ENCODE results near the gene ERC1. TPM values are rescaled to one million over a fixed set of nuclear protein-coding genes. Genes with fewer than 3 reads are reported as not detected.

ERC1 gene
- total and polyA plus RNA-seq, 2 donors (not counting 1 experiment from before 2014, with no cell fraction given), result 19.7 to 34.5 TPM

GRCh38 chr12:1488908-1489381 lies 497.9 kb downstream of the ERC1 start:
- no peak overlapping the region for H3K27ac ChIP-seq (ENCODE audit: insufficient read depth, low read length)
- no peak overlapping the region for H3K4me2 ChIP-seq (ENCODE audit: extremely low read depth, insufficient read depth, low read length)
- H3K9ac ChIP-seq (ENCODE audit: insufficient read depth, low read length), result no peak overlapping the region

GRCh38 chr12:1491983-1492697 lies 501.1 kb downstream of the ERC1 start:
- DNase-seq (ENCODE audit: low read depth in 2 of 2), result no peak
- Histone ChIP-seq H3K27ac (ENCODE audit: insufficient read depth, low read length) (no peak overlapping the region), H3K9me3 (ENCODE audit: control insufficient read depth, insufficient read depth, low read depth, low read length) (no peaks in the 10 kb centered on the region), H3K9ac (ENCODE audit: insufficient read depth, low read length) (no peak overlapping the region), H3K79me2 (ENCODE audit: control insufficient read depth, insufficient read depth, low read length) (no peaks in the 10 kb centered on the region), H4K20me1 (ENCODE audit: control insufficient read depth, extremely low read depth, insufficient read depth, low read length) (no peaks in the 10 kb centered on the region), H3K4me2 (ENCODE audit: extremely low read depth, insufficient read depth, low read length) (no peak overlapping the region), H3K4me3 (replicated peaks in 1 of 4; ENCODE audit: control extremely low read depth in 1 of 4, insufficient read depth in 1 of 4, low read depth in 3 of 4, low read length in 4 of 4) (no peak overlapping the region), H2AFZ (ENCODE audit: low read length) (no peak overlapping the region), H3K36me3 (ENCODE audit: control insufficient read depth, insufficient read depth, low read length) (peaks cover 8% of the 10 kb centered on the region), H3K27me3 (ENCODE audit: control insufficient read depth, insufficient read depth, low read length) (no peaks in the 10 kb centered on the region), H3K4me1 (ENCODE audit: control insufficient read depth, extremely low read depth, insufficient read depth, low read length) (peaks cover 4% of the 10 kb centered on the region)
- TF ChIP-seq CTCF (conservative IDR thresholded peaks at IDR 0.05 in 1 of 2, IDR thresholded peaks at IDR 0.05 in 1 of 2; ENCODE audit: low read depth in 1 of 2, low read length in 2 of 2) (no peak), EZH2 (IDR thresholded peaks at IDR 0.05; ENCODE audit: low read length, missing control alignments) (no peak)

More at GRCh38 chr12:1488908-1489381, 497.9 kb downstream of the ERC1 start:
- Histone ChIP-seq H3K27me3 (ENCODE audit: control insufficient read depth, insufficient read depth, low read length) (no peaks in the 10 kb centered on the region), H3K4me3 (replicated peaks in 1 of 4; ENCODE audit: control extremely low read depth in 1 of 4, insufficient read depth in 1 of 4, low read depth in 3 of 4, low read length in 4 of 4) (no peak overlapping the region), H3K9me3 (ENCODE audit: control insufficient read depth, insufficient read depth, low read depth, low read length) (no peaks in the 10 kb centered on the region), H4K20me1 (ENCODE audit: control insufficient read depth, extremely low read depth, insufficient read depth, low read length) (no peaks in the 10 kb centered on the region), H2AFZ (ENCODE audit: low read length) (no peak overlapping the region), H3K79me2 (ENCODE audit: control insufficient read depth, insufficient read depth, low read length) (no peaks in the 10 kb centered on the region), H3K4me1 (ENCODE audit: control insufficient read depth, extremely low read depth, insufficient read depth, low read length) (peaks cover 4% of the 10 kb centered on the region), H3K36me3 (ENCODE audit: control insufficient read depth, insufficient read depth, low read length) (peaks cover 8% of the 10 kb centered on the region)
- DNase-seq (ENCODE audit: low read depth in 2 of 2), result peak; percentile 40 to 64
- TF ChIP-seq EZH2 (IDR thresholded peaks at IDR 0.05; ENCODE audit: low read length, missing control alignments) (no peak), CTCF (conservative IDR thresholded peaks at IDR 0.05 in 1 of 2, IDR thresholded peaks at IDR 0.05 in 1 of 2; ENCODE audit: low read depth in 1 of 2, low read length in 2 of 2) (no peak)

DNA sequence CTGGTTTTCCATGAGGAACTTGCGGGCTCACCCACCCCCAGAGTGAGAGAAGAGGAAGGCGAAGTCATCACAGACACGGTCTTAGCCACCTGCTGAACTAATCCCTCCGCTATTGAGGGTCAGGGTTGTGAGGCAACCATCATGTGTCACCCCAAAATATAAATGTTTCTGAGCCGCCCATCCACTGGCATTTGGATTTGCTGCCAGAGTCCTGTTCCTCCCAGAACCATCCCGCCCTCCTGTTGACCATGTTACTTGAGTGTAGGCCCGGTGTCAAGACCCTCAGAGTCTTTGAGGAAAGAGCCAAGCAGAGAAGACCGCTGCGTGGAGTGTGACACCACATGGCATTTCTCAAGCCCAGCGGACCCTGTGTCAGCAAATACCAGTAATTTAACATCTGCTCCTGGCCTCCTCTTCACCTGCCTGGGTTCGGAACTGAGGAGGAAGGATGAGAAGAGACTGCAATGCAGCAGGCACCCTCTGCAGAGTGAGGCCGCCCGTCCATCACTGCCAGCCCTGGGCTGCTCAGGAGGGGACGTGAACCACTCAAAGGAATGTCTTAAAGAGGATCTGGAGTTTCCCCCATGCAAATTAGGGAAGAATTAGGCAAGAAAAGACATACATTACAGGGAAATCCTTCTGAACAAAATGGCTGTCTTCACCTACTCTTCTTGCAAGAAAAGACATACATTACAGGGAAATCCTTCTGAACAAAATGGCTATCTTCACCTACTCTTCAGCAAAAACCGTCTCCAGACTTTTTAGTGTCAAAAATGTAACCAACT lies 502.9 kb downstream of the ERC1 start:
- H3K36me3 ChIP-seq (ENCODE audit: control insufficient read depth, insufficient read depth, low read length), result peaks cover 8% of the 10 kb centered on the region
- H3K9me3 ChIP-seq (ENCODE audit: control insufficient read depth, insufficient read depth, low read depth, low read length), result no peaks in the 10 kb centered on the region
- no peak overlapping the region for H3K9ac ChIP-seq (ENCODE audit: insufficient read depth, low read length)
- H3K4me1 ChIP-seq (ENCODE audit: control insufficient read depth, extremely low read depth, insufficient read depth, low read length), result peaks cover 1% of the 10 kb centered on the region
- no peak overlapping the region for H3K27ac ChIP-seq (ENCODE audit: insufficient read depth, low read length)
- no peaks in the 10 kb centered on the region for H3K27me3 ChIP-seq (ENCODE audit: control insufficient read depth, insufficient read depth, low read length)
- H3K4me2 ChIP-seq (ENCODE audit: extremely low read depth, insufficient read depth, low read length), result no peak overlapping the region
- DNase-seq (ENCODE audit: low read depth in 2 of 2), result no peak
- H3K4me3 ChIP-seq (replicated peaks in 1 of 4; ENCODE audit: control extremely low read depth in 1 of 4, insufficient read depth in 1 of 4, low read depth in 3 of 4, low read length in 4 of 4), result no peak overlapping the region
- TF ChIP-seq EZH2 (IDR thresholded peaks at IDR 0.05; ENCODE audit: low read length, missing control alignments) (no peak), CTCF (conservative IDR thresholded peaks at IDR 0.05 in 1 of 2, IDR thresholded peaks at IDR 0.05 in 1 of 2; ENCODE audit: low read depth in 1 of 2, low read length in 2 of 2) (no peak)
- no peaks in the 10 kb centered on the region for H4K20me1 ChIP-seq (ENCODE audit: control insufficient read depth, extremely low read depth, insufficient read depth, low read length)
- H2AFZ ChIP-seq (ENCODE audit: low read length), result no peak overlapping the region
- H3K79me2 ChIP-seq (ENCODE audit: control insufficient read depth, insufficient read depth, low read length), result no peaks in the 10 kb centered on the region
